ENCODE data around the gene DCP1A. TPM values are rescaled to one million over a fixed set of nuclear protein-coding genes. Genes with fewer than 3 reads are reported as not detected.
A peak's percentile ranks its signal among the peaks of the same experiment; 100 is the strongest.

Gene DCP1A
- total and polyA plus RNA-seq, 2 of the 13 experiments (the other 11 are each of a cell fraction or from before 2014, with no cell fraction given), result 14.2 to 41.2 TPM

DNA sequence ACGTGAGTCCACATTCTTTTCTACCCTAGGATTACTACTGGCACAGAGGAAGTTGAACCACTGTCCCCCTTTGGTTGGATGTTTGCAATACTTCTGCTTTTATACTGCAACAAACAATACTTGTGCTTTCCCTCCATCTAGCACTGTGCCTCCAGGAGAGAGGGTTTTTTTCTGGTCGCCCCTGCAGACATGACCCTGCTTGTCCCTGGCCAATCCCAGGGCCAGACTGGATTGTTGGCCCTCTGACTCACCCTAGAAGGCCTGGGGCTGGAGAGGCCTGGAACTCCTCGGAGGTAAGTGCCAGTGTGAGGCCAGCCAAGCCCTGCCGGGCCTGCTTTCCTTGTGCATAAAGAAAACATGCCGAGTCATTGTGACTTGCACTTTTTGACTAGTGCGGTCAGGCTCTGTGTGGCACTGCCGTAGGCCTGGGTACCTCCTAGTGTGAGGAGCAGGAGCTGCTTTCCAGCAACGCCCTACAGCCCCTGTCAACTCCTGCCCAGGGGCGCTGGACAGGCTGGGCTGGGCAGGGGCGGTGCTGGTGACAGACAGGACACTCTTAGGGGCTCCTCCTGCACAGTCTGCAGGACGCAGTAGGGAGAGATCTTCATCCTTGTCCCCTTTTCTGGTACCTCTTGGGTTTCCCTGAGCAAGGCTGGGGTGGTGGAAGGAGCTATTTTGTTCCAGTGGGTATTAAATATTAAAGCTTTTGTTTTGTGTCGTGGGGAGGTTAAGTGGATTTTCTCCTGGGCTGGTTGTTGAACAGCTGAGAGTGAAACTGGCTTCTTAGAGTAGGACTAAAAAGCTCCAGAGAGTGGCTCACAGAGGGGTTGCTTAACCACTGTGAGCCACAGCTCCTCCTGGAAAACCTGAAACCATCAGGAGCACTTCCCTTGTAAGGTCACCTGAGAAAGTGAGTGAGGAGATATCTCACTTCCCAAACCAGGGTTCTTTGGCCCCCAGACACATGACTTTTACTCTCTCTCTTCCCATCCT lies 77.2 kb downstream of the DCP1A start (continued):
- TF ChIP-seq ZNF770 (CRISPR knock-in tag; IDR thresholded peaks at IDR 0.05), result no peak; the same call in 1 of the 2 replicates
- no peak for TF ChIP-seq RBM39 (IDR thresholded peaks at IDR 0.05; ENCODE audit: low read depth, low read length, poor library complexity, severe bottlenecking)
- TF ChIP-seq, protein P1, sequence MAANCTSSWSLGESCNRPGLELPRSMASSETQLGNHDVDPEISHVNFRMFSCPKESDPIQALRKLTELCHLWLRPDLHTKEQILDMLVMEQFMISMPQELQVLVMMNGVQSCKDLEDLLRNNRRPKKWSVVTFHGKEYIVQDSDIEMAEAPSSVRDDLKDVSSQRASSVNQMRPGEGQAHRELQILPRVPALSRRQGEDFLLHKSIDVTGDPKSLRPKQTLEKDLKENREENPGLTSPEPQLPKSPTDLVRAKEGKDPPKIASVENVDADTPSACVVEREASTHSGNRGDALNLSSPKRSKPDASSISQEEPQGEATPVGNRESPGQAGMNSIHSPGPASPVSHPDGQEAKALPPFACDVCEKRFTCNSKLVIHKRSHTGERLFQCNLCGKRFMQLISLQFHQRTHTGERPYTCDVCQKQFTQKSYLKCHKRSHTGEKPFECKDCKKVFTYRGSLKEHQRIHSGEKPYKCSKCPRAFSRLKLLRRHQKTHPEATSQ (CRISPR knock-in tag; IDR thresholded peaks at IDR 0.05; ENCODE audit: borderline replicate concordance), result no peak
- TF ChIP-seq ZBTB7B (CRISPR knock-in tag; IDR thresholded peaks at IDR 0.05), result no peak
- peak; percentile 57 for TF ChIP-seq POLR2AphosphoS5 (IDR thresholded peaks at IDR 0.05; ENCODE audit: low read depth, low read length)
- TF ChIP-seq, protein P2, sequence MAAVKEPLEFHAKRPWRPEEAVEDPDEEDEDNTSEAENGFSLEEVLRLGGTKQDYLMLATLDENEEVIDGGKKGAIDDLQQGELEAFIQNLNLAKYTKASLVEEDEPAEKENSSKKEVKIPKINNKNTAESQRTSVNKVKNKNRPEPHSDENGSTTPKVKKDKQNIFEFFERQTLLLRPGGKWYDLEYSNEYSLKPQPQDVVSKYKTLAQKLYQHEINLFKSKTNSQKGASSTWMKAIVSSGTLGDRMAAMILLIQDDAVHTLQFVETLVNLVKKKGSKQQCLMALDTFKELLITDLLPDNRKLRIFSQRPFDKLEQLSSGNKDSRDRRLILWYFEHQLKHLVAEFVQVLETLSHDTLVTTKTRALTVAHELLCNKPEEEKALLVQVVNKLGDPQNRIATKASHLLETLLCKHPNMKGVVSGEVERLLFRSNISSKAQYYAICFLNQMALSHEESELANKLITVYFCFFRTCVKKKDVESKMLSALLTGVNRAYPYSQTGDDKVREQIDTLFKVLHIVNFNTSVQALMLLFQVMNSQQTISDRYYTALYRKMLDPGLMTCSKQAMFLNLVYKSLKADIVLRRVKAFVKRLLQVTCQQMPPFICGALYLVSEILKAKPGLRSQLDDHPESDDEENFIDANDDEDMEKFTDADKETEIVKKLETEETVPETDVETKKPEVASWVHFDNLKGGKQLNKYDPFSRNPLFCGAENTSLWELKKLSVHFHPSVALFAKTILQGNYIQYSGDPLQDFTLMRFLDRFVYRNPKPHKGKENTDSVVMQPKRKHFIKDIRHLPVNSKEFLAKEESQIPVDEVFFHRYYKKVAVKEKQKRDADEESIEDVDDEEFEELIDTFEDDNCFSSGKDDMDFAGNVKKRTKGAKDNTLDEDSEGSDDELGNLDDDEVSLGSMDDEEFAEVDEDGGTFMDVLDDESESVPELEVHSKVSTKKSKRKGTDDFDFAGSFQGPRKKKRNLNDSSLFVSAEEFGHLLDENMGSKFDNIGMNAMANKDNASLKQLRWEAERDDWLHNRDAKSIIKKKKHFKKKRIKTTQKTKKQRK (IDR thresholded peaks at IDR 0.05; ENCODE audit: low read length), result no peak
- TF ChIP-seq SIX1 (CRISPR knock-in tag; IDR thresholded peaks at IDR 0.05; ENCODE audit: borderline replicate concordance), result no peak
- peak; percentile 70 for TF ChIP-seq KDM2A (CRISPR knock-in tag; IDR thresholded peaks at IDR 0.05; ENCODE audit: borderline replicate concordance, low read depth)
- TF ChIP-seq ZNF75D (CRISPR knock-in tag; IDR thresholded peaks at IDR 0.05; ENCODE audit: borderline replicate concordance), result no peak
- TF ChIP-seq ZBTB3 (CRISPR knock-in tag; IDR thresholded peaks at IDR 0.05; ENCODE audit: borderline replicate concordance, low read depth), result no peak
- TF ChIP-seq ZNF660 (CRISPR knock-in tag; IDR thresholded peaks at IDR 0.05; ENCODE audit: borderline replicate concordance, low read depth), result no peak
- no peak for TF ChIP-seq KMT2B (CRISPR knock-in tag; IDR thresholded peaks at IDR 0.05)
- no peak for TF ChIP-seq SRSF9 (IDR thresholded peaks at IDR 0.05; ENCODE audit: borderline replicate concordance, insufficient read depth, low read depth, low read length, poor library complexity, severe bottlenecking)
- no peak for TF ChIP-seq ZNF546 (CRISPR knock-in tag; conservative IDR thresholded peaks at IDR 0.05)
- no peak for TF ChIP-seq HCFC1 (IDR thresholded peaks at IDR 0.05; ENCODE audit: low read depth, low read length)
- peak; percentile 65; the same call in 1 of the 2 replicates for TF ChIP-seq CBFB (CRISPR knock-in tag; IDR thresholded peaks at IDR 0.05)
- TF ChIP-seq KDM5B (CRISPR knock-in tag; IDR thresholded peaks at IDR 0.05; ENCODE audit: borderline replicate concordance), result peak; percentile 80; the same call in 1 of the 2 replicates
- TF ChIP-seq ZFAT (CRISPR knock-in tag; conservative IDR thresholded peaks at IDR 0.05), result no peak
- TF ChIP-seq SRY (CRISPR knock-in tag; IDR thresholded peaks at IDR 0.05), result no peak
- TF ChIP-seq ZNF331 (CRISPR knock-in tag; IDR thresholded peaks at IDR 0.05), result peak; percentile 86
- TF ChIP-seq ZNF17 (CRISPR knock-in tag; IDR thresholded peaks at IDR 0.05), result no peak
- TF ChIP-seq SNAPC2 (CRISPR knock-in tag; IDR thresholded peaks at IDR 0.05), result no peak
